Activated T-cell treated with anti-CD3 and anti-CD28 coated beads, Interleukin-2, amount 50 U/mL, for 48 hours (primary cell): ENCODE measurements around the gene IGFL4.

Experiments used
- DNase-seq, 2 experiments: peaks; one replicate each; pipeline ENCODE4 v3.0.0-alpha.2; 2020

The IGFL4 gene

GRCh38 chr19:46040952-46041500 is at the start of gene IGFL4:
Gene IGFL4 (minus strand): TSS chr19:46041002. CDS start chr19:46040962, 40 bp downstream.
- no peak for DNase-seq

- no peak for DNase-seq
Measured at GRCh38 chr19:46090444-46090843, 49.6 kb upstream of the IGFL4 start.

GRCh38 chr19:46089432-46089831 is 48.6 kb upstream of the IGFL4 start:
- no peak for DNase-seq

- no peak for DNase-seq
Measured at GRCh38 chr19:46088101-46088500, 47.3 kb upstream of the IGFL4 start.

- no peak for DNase-seq
Measured at GRCh38 chr19:46085888-46086287, 45.1 kb upstream of the IGFL4 start.

GRCh38 chr19:46082728-46083050 is 41.9 kb upstream of the IGFL4 start:
- no peak for DNase-seq

GRCh38 chr19:46081928-46082727 is 41.3 kb upstream of the IGFL4 start:
- DNase-seq = peak in 1 of 2 experiments; percentile 21

- DNase-seq = no peak
Measured at GRCh38 chr19:46080561-46080960, 39.8 kb upstream of the IGFL4 start.

GRCh38 chr19:46079576-46079975 is 38.8 kb upstream of the IGFL4 start:
- DNase-seq = no peak

- peak; percentile 46 to 58 for DNase-seq
Measured at GRCh38 chr19:46078573-46079332, 38.0 kb upstream of the IGFL4 start.

GRCh38 chr19:46077815-46078167 is 37.0 kb upstream of the IGFL4 start:
- no peak for DNase-seq

- peak; percentile 55 to 58 for DNase-seq
Measured at GRCh38 chr19:46076951-46077814, 36.4 kb upstream of the IGFL4 start.

- DNase-seq = no peak
Measured at GRCh38 chr19:46076031-46076880, 35.5 kb upstream of the IGFL4 start.

GRCh38 chr19:46073268-46073922 is 32.6 kb upstream of the IGFL4 start:
- no peak for DNase-seq

GRCh38 chr19:46069806-46070341 is 29.1 kb upstream of the IGFL4 start:
- no peak for DNase-seq

GRCh38 chr19:46068345-46069258 is 27.8 kb upstream of the IGFL4 start:
- DNase-seq = no peak

GRCh38 chr19:46067691-46068090 is 26.9 kb upstream of the IGFL4 start:
- no peak for DNase-seq

GRCh38 chr19:46066471-46066870 is 25.7 kb upstream of the IGFL4 start:
- no peak for DNase-seq

- DNase-seq = no peak
Measured at GRCh38 chr19:46065486-46066071, 24.8 kb upstream of the IGFL4 start.

- DNase-seq = no peak
Measured at GRCh38 chr19:46063201-46063600, 22.4 kb upstream of the IGFL4 start.
